ENCODE measurements around the gene UBN1.

Gene UBN1

DNA sequence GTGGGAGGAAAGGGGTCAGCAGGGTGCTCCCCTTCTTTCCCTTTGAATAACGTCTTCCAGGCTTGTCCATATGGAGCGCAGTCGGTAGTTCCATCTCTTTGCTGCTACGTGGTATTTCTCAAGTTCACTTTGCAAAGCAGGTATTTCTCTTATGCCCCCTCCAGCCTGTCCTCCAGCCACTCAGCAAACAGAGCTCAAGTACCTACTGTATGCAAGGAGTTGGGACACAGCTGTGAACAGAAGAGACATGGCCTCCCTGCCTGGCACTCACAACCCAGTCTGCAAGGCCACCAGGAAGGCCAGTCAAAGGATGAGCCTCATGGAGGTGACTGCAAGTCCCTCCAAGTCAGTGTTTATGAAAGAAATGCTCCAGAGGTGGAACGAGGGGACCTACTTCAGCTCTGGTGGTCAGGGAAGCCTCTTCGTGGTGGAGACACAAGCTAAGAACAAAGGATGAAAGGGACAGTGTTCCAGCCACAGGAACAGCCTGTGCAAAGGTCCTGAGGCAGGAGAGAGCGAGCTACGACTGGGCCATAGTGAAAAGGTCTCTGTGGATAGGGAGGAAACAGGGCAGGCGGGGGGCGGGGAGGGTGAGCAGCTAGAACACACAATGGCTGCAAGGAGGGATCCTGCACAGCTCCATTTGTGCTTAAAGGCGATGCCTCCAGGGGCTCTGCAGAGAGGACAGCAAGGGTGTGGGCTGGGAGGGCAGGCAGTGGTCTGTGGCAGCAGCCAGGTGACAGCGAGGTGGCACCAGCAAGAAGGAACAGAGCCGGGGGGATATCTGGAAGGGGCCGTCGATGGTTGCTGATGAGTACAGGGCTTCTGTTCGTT lies 57.0 kb downstream of the UBN1 start:
- no peak for ATAC-seq
- TF ChIP-seq CSDC2 (CRISPR knock-in tag; IDR thresholded peaks at IDR 0.05) (no peak), ISL1 (CRISPR knock-in tag; IDR thresholded peaks at IDR 0.05) (no peak), ESRRG (CRISPR knock-in tag; IDR thresholded peaks at IDR 0.05) (no peak), ZNF565 (CRISPR knock-in tag; conservative IDR thresholded peaks at IDR 0.05; ENCODE audit: low read depth) (no peak)
- TF ChIP-seq, protein P1, sequence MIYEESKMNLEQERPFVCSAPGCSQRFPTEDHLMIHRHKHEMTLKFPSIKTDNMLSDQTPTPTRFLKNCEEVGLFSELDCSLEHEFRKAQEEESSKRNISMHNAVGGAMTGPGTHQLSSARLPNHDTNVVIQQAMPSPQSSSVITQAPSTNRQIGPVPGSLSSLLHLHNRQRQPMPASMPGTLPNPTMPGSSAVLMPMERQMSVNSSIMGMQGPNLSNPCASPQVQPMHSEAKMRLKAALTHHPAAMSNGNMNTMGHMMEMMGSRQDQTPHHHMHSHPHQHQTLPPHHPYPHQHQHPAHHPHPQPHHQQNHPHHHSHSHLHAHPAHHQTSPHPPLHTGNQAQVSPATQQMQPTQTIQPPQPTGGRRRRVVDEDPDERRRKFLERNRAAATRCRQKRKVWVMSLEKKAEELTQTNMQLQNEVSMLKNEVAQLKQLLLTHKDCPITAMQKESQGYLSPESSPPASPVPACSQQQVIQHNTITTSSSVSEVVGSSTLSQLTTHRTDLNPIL (CRISPR knock-in tag; IDR thresholded peaks at IDR 0.05; ENCODE audit: low read depth): no peak

DNA sequence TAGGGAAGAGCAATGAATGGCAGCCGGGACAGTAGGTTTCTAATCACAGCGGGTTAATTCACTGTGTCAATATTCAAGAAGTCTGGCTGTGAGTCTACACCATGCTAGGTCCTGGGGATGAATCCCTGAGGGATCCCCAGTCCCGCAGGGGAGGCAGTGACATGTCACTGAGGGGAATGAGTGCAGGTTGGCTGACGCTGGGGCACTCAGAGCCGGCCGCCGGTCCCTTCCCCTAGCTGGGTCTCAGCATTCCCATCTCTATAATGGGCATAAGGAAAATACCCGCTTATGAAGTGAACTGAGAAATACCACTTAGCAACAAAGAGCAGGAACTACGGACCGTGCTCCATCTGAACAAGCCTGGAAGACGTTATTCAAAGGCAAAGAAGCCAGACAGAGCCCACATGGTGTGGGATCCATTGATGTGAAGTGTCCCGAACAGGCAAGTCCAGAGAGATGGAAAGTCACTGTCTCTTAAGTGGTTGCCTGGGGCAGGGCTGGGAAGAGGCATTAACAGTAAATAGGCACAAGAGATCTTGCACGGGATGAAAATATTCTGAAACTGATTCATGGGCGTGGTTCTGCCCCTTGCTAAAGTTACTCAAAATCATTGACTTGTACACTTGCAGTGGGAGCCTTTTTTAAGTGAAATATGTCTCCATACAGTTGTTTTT lies 57.8 kb downstream of the UBN1 start:
- ATAC-seq: no peak
- TF ChIP-seq OSR1 (CRISPR knock-in tag; IDR thresholded peaks at IDR 0.05): no peak
- no peak for TF ChIP-seq BACH2 (CRISPR knock-in tag; IDR thresholded peaks at IDR 0.05; ENCODE audit: borderline replicate concordance)
- no peak for TF ChIP-seq ZFP30 (CRISPR knock-in tag; IDR thresholded peaks at IDR 0.05)
- TF ChIP-seq ZNF565 (CRISPR knock-in tag; conservative IDR thresholded peaks at IDR 0.05; ENCODE audit: low read depth): no peak
- no peak for TF ChIP-seq ARNTL (CRISPR knock-in tag; IDR thresholded peaks at IDR 0.05; ENCODE audit: borderline replicate concordance, low read depth)
- TF ChIP-seq, protein P2, sequence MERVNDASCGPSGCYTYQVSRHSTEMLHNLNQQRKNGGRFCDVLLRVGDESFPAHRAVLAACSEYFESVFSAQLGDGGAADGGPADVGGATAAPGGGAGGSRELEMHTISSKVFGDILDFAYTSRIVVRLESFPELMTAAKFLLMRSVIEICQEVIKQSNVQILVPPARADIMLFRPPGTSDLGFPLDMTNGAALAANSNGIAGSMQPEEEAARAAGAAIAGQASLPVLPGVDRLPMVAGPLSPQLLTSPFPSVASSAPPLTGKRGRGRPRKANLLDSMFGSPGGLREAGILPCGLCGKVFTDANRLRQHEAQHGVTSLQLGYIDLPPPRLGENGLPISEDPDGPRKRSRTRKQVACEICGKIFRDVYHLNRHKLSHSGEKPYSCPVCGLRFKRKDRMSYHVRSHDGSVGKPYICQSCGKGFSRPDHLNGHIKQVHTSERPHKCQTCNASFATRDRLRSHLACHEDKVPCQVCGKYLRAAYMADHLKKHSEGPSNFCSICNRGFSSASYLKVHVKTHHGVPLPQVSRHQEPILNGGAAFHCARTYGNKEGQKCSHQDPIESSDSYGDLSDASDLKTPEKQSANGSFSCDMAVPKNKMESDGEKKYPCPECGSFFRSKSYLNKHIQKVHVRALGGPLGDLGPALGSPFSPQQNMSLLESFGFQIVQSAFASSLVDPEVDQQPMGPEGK (CRISPR knock-in tag; IDR thresholded peaks at IDR 0.05; ENCODE audit: borderline replicate concordance): no peak
- TF ChIP-seq SNAI2 (CRISPR knock-in tag; IDR thresholded peaks at IDR 0.05): no peak
- no peak for TF ChIP-seq ZNF70 (CRISPR knock-in tag; IDR thresholded peaks at IDR 0.05)
- TF ChIP-seq ZNF8 (CRISPR knock-in tag; IDR thresholded peaks at IDR 0.05): no peak
- no peak for TF ChIP-seq RARB (CRISPR knock-in tag; IDR thresholded peaks at IDR 0.05)
- TF ChIP-seq ZC3H10 (CRISPR knock-in tag; IDR thresholded peaks at IDR 0.05): no peak
- TF ChIP-seq, protein P1 (CRISPR knock-in tag; IDR thresholded peaks at IDR 0.05; ENCODE audit: low read depth): no peak
- no peak for TF ChIP-seq ISL1 (CRISPR knock-in tag; IDR thresholded peaks at IDR 0.05)

DNA sequence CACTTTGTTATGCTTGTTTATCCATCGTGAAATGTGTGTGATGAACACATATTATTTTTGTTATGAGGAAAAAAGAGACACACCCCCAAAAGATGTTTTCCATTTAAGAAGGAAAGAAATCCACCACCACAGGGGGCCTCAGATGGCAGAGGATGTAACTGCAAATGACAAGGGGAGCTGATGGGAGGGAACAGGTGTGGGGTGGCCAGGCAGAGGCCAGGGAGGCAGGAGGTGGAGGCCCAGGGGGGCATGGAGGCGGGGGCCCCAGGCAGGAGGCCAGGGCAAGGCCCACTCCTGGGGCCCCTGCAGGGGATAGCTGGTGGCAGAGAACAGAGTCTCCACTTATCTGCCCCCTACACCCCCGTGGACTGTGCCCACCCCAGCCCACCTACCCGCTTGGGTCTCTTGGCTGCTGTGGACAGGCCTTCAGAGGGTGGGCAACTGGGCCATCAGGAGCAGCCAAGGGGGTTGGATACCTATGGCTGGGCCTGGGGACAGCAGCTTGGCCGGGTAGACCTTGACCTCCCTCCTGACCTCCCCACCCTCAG lies 61.6 kb downstream of the UBN1 start:
- TF ChIP-seq ESRRG (CRISPR knock-in tag; IDR thresholded peaks at IDR 0.05) (no peak), PPARA (CRISPR knock-in tag; IDR thresholded peaks at IDR 0.05; ENCODE audit: borderline replicate concordance) (no peak)
- TF ChIP-seq, protein P1 (CRISPR knock-in tag; IDR thresholded peaks at IDR 0.05; ENCODE audit: low read depth): no peak
- no peak for ATAC-seq

DNA sequence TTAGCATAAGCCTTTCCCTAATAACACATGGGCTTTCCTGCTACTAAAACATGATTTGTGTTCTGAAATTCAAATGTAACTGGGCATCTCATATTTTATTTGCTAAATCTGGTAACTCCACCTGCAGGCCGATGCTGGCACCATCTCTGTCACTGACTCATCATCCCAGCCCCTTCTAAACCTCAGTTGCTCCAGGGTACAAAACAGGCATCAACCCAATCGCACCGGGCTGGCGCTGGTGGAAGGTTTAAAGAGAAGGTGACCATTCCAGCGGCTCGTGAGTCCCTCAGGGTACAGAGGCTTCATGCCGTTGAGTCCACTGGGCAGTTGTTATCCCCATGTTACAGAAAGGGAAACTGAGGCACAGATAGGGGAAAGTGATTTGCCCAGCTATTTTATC lies 62.5 kb downstream of the UBN1 start:
- no peak for ATAC-seq
- no peak for TF ChIP-seq TCF4 (CRISPR knock-in tag; IDR thresholded peaks at IDR 0.05; ENCODE audit: borderline replicate concordance)
- TF ChIP-seq OSR1 (CRISPR knock-in tag; IDR thresholded peaks at IDR 0.05): no peak
- TF ChIP-seq PPARA (CRISPR knock-in tag; IDR thresholded peaks at IDR 0.05; ENCODE audit: borderline replicate concordance): no peak
- no peak for TF ChIP-seq ZFP30 (CRISPR knock-in tag; IDR thresholded peaks at IDR 0.05)
- TF ChIP-seq, protein P3, sequence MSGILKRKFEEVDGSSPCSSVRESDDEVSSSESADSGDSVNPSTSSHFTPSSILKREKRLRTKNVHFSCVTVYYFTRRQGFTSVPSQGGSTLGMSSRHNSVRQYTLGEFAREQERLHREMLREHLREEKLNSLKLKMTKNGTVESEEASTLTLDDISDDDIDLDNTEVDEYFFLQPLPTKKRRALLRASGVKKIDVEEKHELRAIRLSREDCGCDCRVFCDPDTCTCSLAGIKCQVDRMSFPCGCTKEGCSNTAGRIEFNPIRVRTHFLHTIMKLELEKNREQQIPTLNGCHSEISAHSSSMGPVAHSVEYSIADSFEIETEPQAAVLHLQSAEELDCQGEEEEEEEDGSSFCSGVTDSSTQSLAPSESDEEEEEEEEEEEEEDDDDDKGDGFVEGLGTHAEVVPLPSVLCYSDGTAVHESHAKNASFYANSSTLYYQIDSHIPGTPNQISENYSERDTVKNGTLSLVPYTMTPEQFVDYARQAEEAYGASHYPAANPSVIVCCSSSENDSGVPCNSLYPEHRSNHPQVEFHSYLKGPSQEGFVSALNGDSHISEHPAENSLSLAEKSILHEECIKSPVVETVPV (CRISPR knock-in tag; IDR thresholded peaks at IDR 0.05): no peak
- no peak for TF ChIP-seq ISL1 (CRISPR knock-in tag; IDR thresholded peaks at IDR 0.05)
- TF ChIP-seq, protein P2 (CRISPR knock-in tag; IDR thresholded peaks at IDR 0.05; ENCODE audit: borderline replicate concordance): no peak
- TF ChIP-seq, protein P1 (CRISPR knock-in tag; IDR thresholded peaks at IDR 0.05; ENCODE audit: low read depth): no peak
- TF ChIP-seq GLIS3 (CRISPR knock-in tag; IDR thresholded peaks at IDR 0.05): no peak
- TF ChIP-seq ZNF8 (CRISPR knock-in tag; IDR thresholded peaks at IDR 0.05): no peak
